Activated effector memory CD4-positive, alpha-beta T cell treated with Interleukin-2 at 50 U/mL for 16 hours (primary cell): ENCODE measurements around the gene MED1.
"Not testable (repeated sequence)": the region's sequence is repeated elsewhere in the genome, so short reads cannot be mapped to it uniquely, and the experiment has no call there.

ENCODE experiments used
- DNase-seq: peaks from one replicate; pipeline ENCODE4 v3.0.0-alpha.2; 2020

Gene MED1, protein sequence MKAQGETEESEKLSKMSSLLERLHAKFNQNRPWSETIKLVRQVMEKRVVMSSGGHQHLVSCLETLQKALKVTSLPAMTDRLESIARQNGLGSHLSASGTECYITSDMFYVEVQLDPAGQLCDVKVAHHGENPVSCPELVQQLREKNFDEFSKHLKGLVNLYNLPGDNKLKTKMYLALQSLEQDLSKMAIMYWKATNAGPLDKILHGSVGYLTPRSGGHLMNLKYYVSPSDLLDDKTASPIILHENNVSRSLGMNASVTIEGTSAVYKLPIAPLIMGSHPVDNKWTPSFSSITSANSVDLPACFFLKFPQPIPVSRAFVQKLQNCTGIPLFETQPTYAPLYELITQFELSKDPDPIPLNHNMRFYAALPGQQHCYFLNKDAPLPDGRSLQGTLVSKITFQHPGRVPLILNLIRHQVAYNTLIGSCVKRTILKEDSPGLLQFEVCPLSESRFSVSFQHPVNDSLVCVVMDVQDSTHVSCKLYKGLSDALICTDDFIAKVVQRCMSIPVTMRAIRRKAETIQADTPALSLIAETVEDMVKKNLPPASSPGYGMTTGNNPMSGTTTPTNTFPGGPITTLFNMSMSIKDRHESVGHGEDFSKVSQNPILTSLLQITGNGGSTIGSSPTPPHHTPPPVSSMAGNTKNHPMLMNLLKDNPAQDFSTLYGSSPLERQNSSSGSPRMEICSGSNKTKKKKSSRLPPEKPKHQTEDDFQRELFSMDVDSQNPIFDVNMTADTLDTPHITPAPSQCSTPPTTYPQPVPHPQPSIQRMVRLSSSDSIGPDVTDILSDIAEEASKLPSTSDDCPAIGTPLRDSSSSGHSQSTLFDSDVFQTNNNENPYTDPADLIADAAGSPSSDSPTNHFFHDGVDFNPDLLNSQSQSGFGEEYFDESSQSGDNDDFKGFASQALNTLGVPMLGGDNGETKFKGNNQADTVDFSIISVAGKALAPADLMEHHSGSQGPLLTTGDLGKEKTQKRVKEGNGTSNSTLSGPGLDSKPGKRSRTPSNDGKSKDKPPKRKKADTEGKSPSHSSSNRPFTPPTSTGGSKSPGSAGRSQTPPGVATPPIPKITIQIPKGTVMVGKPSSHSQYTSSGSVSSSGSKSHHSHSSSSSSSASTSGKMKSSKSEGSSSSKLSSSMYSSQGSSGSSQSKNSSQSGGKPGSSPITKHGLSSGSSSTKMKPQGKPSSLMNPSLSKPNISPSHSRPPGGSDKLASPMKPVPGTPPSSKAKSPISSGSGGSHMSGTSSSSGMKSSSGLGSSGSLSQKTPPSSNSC (N-terminal part only)

DNA sequence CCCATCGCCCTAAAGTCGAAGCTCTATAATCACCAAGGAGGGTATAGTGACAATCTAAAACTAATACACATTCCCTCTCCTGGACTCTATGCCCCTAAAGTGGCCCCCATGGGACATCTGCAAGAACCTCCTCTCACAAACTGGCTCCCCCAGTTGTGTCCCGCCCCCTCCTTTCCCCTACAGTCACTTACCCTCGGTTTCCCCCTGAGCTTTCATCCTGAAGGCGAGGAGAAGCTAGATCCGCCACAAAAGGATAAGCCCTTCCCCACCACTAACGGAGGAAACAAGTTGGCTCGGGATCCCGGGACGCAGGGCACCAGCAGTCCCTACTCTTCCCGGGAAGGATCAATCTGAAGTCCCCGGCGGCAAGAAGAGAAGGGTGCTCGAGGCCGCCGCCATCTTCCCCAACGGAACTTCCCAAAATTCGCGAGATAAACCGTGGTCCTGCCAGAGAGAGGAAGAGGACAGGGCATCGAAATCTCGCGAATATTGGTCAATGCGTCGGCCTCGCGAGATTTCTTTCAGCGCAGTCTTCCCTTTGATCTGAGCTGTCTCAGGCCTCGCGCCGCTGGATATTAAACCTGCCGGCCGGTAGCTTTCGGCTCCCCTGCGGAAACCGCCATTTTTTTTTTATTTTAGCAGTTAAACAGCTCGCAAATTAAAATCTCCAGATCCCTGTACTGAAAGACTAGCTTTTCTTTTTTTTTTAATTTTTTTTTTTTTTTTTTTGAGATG lies at the start of gene MED1:
Gene MED1 (minus strand): TSS at position 417 of the 735 bp plus-strand sequence. CDS start 201 bp downstream, at position 216.
- DNase-seq: peak; percentile 84

DNA sequence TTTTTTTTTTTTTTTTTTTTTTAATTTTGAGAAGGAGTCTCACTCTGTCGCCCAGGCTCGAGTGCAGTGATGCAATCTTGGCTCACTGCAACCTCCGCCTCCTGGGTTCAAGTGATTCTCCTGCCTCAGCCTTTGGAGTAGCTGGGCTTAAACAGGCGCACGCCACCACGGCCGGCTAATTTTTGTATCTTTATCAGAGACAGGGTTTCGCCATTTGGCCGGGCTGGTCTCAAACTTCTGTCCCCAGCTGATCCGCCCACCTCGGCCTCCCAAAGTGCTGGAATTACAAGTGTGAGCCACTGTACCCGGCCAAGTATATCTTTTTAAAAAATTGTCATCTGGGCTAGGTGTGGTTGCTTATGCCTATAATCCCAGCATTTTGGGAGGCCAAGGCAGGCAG lies 45.9 kb upstream of the MED1 start:
- not testable (repeated sequence) for DNase-seq

DNA sequence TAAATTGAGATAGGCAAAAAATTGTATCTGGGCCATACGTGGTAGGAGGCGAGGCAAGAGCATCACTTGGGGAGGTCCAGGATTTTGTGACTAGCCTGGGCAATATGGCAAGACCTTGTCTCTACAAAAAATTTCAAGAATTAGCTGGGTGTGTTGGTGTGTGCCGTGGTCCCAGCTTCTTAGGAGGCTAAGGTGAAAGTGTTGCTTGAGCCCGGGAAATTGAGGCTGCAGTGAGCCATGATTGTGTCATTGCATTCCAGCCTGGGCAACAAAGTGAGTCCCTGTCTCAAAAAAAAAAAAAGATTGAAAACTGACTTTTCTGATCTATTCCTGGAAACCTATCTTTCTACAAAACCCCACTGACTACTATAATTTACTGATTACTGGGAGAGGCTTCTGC lies 36.9 kb upstream of the MED1 start:
- no peak for DNase-seq

DNA sequence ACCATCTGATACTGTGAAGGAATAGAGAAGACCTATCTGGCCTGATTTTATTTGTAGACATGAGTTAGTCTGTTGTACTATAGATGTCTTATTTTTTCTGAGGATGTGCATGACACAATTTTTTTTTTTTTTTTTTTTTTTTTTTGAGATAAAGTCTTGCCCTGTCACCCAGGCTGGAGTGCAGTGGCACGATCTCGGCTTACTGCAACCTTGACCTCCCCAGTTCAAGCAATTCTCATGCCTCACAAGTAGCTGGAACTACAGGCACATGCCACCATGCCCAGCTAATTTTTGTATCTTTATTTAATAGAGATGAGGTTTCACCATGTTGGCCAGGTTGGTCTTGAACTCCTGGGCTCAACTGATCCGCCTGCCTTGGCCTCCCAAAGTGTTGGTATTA lies 36.4 kb upstream of the MED1 start:
- DNase-seq: not testable (repeated sequence)

DNA sequence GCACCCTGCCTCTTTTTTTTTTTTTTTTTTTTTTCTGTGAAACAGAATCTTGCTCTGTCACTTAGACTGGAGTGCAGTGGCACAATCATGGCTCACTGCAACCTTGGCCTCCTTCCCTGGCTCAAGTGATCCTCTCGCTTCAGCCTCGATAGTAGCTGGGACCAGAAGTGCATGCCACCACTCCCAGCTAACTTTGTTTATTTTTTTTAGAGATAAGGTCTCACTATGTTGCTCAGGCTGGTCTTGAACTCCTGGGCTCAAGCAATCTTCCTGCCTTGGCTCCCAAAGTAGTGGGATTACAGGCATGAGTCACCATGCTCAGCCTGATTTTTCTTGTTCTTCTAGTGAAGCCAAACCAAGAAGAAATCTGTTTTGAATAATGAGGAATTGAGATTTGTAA lies 35.2 kb upstream of the MED1 start:
- DNase-seq: no peak

DNA sequence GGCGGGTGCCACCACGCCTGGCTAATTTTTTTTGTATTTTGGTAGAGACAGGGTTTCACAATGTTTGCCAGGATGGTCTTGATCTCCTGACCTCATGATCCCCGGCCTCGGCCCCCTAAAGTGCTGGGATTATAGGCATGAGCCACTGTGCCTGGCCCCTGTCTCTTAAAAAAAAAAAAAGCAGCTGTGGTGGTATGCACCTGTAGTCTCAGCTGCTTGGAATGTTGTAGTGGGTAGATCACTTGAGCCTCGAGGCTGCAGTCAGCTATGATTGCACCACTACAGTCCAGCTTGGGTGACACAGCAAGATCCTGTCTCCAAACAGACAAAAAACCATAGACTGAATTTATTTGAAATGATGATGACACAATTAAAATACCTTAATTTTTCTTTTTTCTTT lies 34.5 kb upstream of the MED1 start:
- DNase-seq: no peak

DNA sequence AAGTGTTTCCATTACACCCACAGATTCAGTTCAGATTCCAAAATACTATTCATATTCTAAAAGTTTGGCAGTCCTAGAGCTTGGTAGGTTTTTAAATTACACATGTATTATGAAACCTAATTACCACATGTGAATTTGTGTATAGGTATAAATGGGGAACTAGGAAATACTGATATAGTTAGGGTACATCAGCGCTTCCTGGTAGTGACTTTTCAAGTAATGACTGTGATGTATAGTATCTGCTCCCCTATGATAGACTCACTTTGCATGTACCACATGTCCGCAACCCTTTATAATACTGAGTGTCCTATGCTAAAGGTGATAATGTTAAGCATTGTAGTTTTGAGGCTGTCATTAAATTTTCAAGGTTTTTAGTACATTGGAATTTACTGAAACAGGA lies 33.1 kb upstream of the MED1 start:
- DNase-seq: no peak

DNA sequence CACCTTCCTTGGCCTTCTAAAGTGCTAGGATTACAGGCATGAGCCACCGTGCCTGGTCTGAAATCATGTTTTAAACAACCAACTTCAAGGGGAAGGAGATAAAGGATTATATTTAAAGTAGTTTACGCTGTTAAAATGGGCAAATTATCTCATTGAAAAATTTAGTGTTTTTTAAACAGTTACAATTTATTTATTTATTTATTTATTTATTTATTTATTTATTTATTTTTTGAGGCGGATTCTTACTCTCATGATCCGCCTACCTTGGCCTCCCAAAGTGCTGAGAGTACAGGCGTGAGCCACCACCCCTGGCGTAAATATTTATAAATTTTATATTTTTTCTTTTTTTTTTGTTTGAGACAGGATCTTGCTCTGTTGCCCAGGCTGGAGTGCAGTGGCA lies 32.4 kb upstream of the MED1 start:
- no peak for DNase-seq

DNA sequence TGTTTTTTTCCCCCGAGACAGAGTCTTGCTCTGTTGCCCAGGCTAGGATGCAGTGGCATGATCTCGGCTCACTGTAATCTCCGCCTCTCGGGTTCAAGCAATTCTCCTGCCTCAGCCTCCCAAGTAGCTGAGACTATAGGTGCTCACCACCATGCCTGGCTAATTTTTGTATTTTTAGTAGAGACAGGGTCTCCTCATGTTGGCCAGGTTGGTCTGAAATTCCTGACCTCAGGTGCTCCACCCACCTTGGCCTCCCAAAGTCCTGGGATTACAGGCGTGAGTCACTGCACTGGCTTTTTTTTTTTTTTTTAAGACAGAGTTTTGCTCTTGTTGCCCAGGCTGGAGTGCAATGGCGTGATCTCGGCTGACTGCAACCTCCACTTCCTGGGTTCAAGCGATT lies 28.6 kb upstream of the MED1 start:
- DNase-seq: not testable (repeated sequence)

DNA sequence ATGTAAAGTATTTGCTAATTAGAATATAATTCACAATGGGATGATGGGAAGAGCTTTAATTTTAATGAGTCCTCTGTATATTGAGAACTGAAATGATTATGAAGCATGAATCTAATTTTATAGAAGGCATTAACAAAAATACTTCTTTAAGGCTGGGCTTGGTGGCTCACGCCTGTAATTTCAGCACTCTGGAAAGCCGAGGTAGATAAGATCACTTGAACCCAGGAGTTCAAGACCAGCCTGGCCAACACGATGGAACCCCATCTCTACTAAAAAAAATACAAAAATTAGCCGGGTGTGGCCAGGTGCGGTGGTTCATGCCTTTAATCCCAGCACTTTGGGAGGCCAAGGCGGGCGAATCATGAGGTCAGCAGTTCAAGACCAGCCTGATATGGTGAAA lies 22.2 kb upstream of the MED1 start:
- DNase-seq: no peak

DNA sequence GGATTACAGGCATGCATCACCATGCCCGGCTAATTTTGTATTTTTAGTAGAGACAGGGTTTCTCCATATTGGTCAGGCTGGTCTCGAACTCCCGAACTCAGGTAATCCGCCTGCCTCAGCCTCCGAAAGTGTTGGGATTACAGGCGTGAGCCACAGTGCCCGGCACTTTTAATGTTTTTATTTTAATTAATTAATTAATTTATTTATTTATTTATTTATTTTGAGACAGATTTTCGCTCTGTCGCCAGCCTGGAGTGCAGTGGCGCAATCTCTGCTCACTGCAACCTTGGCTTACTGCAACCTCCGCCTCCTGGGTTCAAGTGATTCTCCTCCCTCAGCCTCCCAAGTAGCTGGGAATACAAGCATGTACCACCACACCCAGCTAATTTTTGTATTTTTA lies 17.5 kb upstream of the MED1 start:
- DNase-seq: not testable (repeated sequence)

DNA sequence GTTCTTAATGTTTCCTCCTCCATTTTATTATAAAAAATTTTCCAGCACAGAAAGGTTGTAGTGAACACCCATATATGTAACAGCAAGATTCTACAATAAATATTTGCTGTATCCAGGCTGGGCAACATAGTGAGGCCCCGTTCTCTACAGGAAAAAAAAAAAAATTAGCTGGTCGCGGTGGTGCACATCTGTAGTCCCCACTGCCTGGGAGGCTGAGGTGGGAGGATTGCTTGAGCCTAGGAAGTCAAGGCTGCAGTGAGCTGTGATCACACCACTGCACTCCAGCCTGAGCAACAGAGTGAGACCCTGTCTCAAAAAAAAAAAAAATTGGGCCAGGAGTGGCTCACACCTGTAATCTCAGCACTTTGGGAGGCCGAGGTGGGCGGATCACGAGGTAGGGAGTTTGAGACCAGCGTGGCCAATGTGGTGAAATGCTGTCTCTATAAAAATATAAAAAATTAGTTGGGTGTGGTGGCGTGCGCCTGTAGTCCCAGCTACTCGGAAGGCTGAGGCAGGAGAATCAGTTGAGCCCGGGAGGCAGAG lies 13.6 kb upstream of the MED1 start:
- not testable (repeated sequence) for DNase-seq

DNA sequence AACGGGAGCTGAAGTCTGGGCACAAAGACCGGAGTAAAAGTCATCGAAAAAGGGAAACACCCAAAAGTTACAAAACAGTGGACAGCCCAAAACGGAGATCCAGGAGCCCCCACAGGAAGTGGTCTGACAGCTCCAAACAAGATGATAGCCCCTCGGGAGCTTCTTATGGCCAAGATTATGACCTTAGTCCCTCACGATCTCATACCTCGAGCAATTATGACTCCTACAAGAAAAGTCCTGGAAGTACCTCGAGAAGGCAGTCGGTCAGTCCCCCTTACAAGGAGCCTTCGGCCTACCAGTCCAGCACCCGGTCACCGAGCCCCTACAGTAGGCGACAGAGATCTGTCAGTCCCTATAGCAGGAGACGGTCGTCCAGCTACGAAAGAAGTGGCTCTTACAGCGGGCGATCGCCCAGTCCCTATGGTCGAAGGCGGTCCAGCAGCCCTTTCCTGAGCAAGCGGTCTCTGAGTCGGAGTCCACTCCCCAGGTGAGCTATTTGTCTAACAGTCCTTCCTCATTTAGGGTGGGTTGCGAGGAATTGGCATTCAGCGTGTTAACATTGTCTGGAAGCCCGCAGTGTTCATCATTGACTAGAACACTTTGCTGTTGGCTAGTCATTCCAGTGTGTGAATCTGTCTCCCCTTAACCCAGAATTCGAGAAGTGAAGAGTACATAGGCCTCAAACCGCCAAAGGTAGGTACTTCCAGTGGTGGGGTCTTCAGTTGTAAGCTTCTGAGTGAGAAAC lies 11.7 kb upstream of the MED1 start:
- no peak for DNase-seq

DNA sequence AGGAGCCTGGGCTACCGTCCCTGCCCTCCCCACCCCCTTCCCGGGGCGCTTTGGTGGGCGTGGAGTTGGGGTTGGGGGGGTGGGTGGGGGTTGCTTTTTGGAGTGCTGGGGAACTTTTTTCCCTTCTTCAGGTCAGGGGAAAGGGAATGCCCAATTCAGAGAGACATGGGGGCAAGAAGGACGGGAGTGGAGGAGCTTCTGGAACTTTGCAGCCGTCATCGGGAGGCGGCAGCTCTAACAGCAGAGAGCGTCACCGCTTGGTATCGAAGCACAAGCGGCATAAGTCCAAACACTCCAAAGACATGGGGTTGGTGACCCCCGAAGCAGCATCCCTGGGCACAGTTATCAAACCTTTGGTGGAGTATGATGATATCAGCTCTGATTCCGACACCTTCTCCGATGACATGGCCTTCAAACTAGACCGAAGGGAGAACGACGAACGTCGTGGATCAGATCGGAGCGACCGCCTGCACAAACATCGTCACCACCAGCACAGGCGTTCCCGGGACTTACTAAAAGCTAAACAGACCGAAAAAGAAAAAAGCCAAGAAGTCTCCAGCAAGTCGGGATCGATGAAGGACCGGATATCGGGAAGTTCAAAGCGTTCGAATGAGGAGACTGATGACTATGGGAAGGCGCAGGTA lies 11.0 kb upstream of the MED1 start:
- DNase-seq: no peak

DNA sequence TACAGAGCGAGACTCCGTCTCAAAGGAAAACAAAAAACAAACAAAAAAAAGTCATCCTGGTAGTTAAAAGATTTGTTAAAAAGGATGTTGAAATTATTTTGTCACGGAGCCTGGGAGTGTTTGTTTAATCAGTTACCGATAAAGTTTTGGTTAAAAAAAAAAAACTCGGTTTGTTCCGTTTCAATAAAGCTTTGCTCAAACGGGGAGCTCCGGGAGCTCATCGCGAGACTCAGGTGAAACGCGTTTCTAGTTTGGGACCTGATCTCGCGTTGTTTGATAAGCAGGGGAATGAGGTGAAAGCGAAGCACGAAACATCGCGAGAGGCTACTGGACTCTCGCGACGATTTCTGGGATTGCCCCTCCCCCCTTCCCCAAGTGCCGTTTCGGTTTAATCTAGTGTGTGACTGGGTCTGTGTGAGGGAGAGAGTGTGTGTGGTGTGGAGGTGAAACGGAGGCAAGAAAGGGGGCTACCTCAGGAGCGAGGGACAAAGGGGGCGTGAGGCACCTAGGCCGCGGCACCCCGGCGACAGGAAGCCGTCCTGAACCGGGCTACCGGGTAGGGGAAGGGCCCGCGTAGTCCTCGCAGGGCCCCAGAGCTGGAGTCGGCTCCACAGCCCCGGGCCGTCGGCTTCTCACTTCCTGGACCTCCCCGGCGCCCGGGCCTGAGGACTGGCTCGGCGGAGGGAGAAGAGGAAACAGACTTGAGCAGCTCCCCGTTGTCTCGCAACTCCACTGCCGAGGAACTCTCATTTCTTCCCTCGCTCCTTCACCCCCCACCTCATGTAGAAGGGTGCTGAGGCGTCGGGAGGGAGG lies 10.3 kb upstream of the MED1 start, which contains the start of gene CDK12:
Gene CDK12 (plus strand): TSS at position 374 of the 813 bp plus-strand sequence. CDS start 586 bp downstream, outside the sequence.
- peak; percentile 92 for DNase-seq

DNA sequence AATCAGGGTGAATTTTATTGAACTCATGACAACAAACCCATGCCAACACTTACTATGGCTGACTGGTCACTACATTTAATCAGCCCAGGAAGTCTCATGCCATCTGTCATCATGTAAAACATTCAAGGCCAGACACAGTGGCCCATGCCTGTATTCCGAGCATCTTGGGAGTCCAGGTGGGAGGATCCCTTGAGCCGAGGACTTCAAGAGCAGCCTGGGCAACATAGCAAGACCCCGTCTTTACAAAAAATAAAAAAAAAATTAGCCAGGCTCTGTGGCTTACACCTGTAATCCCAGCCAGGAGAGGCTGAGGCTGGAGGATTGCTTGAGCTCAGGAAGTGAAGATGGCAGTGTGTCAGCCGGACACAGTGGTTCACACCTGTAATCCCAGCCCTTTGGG lies 4.9 kb upstream of the MED1 start:
- DNase-seq: no peak

DNA sequence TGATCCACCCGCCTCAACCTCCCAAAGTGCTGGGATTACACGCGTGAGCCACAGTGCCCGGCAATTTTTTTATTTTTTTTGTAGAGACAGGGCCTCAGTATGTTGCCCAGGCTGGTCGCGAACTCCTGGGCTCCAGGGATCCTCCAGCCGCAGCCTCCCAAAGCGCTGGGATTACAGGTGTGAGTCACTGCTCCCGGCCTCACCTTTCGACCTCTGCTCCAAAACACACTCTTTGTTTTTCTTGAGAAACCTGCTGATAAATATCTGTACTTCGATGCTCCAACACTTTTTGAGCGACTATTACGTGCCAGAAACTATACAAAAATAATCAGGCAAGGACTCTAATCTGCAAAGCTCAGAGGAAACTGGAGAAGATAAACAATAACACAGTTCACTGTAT lies 1.0 kb downstream of the MED1 start:
- DNase-seq: no peak

DNA sequence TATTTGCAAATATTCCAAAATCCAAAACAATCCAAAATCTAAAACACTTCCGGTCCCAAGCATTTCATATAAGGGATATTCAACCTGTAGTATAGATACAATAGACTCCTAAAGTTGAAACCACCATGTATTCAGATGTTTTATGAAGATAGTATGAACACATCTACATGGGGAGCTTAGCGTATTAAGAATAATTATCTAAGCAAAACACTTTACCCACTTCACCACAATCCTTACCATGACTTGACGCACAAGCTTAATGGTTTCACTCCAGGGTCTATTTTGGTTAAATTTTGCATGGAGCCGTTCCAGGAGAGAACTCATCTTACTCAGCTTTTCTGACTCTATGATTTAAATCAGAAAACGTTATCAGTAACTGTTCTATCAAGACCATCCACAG lies 3.5 kb downstream of the MED1 start:
- no peak for DNase-seq

DNA sequence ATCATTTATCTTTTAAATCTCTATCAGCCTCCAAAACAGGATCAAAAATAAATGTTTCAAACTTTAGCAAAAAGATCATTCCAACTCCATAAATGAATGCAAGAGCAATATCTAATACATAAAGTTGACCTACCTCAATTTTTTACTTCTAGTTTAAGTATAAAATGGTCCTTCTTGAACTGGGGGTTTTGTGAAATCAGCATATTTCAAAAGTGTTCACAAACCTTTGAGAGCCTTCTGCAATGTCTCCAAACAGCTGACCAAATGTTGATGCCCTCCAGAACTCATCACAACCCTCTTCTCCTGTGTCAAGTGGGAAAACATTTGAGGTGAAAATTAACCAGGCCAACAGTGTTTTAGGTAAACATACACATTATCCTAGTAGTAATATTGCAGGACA lies 7.7 kb downstream of the MED1 start:
- DNase-seq: no peak

DNA sequence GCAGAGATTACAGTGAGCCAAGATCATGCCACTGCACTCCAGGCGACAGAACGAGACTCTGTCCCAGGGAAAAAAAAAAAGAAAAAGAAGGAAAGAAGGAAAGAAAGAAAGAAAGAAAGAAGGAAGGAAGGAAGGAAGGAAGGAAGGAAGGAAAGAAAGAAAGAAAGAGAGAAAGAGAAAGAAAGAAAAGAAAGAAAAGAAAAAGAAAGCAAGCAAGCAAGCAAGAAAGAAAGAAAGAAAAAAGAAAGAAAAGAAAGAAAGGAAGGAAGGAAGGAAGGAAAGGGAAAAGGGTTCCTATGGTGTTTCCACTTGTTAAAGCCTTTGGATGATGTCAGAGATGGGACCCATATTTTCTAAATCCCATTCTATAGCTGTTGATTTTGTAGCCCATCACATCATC lies 11.2 kb downstream of the MED1 start:
- not testable (repeated sequence) for DNase-seq
